Common myeloid progenitor, CD34-positive (primary cell): Measurements from ENCODE around the gene SUGCT.

Experiments
- CTCF ChIA-PET: fragments of 350-600 bp; sonication (Branson Sonifier 250); formaldehyde crosslinking; loops from one replicate; lab custom pipeline; 2021; ENCODE audit warnings: antibody characterized with exemption; lab: Charles Lee
- POLR2A ChIA-PET: fragments of 350-600 bp; sonication (Branson Sonifier 250); formaldehyde crosslinking; loops from one replicate; lab custom pipeline; 2021; ENCODE audit warnings: antibody characterized with exemption; lab: Charles Lee
- DNase-seq, 3 donors: peaks; one replicate each; pipeline versions ENCODE4 v3.0.0 to v3.0.0-alpha.2; 2013
- H3K27ac ChIP-seq, 2 experiments: 1 replicate in 1 of 2; 2 replicates in 1 of 2; pipeline ENCODE4 v1.7.0; 2013; ENCODE audit warnings: inconsistent platforms in 2 of 2, low read length in 2 of 2, mild to moderate bottlenecking in 2 of 2, low read depth in 1 of 2, moderate library complexity in 1 of 2; ENCODE audit not compliant: severe bottlenecking in 2 of 2, insufficient read depth in 1 of 2, poor library complexity in 1 of 2
- H3K27me3 ChIP-seq, 5 experiments: replicated peaks in 2 of 5; 1 replicate in 3 of 5; 2 replicates in 2 of 5; pipeline versions ENCODE4 v1.6.1 to v1.7.0; 2013; ENCODE audit warnings: low read length in 4 of 5, mild to moderate bottlenecking in 2 of 5, moderate library complexity in 2 of 5, inconsistent platforms in 1 of 5; ENCODE audit not compliant: insufficient read depth in 5 of 5, control insufficient read depth in 4 of 5
- H3K36me3 ChIP-seq, 4 experiments: 1 replicate in 2 of 4; 2 replicates in 2 of 4; pipeline versions ENCODE4 v1.6.1 to v1.7.0; 2013; ENCODE audit warnings: low read length in 3 of 4, control low read depth in 1 of 4, mild to moderate bottlenecking in 1 of 4; ENCODE audit not compliant: control insufficient read depth in 4 of 4, insufficient read depth in 4 of 4
- H3K4me1 ChIP-seq, 4 experiments: 1 replicate in 3 of 4; 2 replicates in 1 of 4; pipeline versions ENCODE4 v1.6.1 to v1.7.1; 2013; ENCODE audit warnings: low read length in 3 of 4, mild to moderate bottlenecking in 3 of 4, control low read depth in 1 of 4, inconsistent platforms in 1 of 4, moderate library complexity in 1 of 4; ENCODE audit not compliant: control insufficient read depth in 4 of 4, insufficient read depth in 4 of 4; ENCODE audit errors: control extremely low read depth in 1 of 4
- H3K4me3 ChIP-seq, 7 experiments: 1 replicate in 4 of 7; 2 replicates in 3 of 7; pipeline versions ENCODE4 v1.5.1 to v1.7.0; 2013; ENCODE audit warnings: mild to moderate bottlenecking in 7 of 7, low read length in 6 of 7, moderate library complexity in 6 of 7, inconsistent platforms in 2 of 7, low read depth in 2 of 7, control low read depth in 1 of 7; ENCODE audit not compliant: insufficient read depth in 4 of 7, control insufficient read depth in 1 of 7; ENCODE audit errors: extremely low read depth in 1 of 7
- H3K9me3 ChIP-seq, 5 experiments: 1 replicate in 4 of 5; 2 replicates in 1 of 5; pipeline versions ENCODE4 v1.6.1 to v1.7.1; 2013; ENCODE audit warnings: low read length in 4 of 5, mild to moderate bottlenecking in 2 of 5, inconsistent platforms in 1 of 5, low read depth in 1 of 5, moderate library complexity in 1 of 5; ENCODE audit not compliant: control insufficient read depth in 4 of 5, insufficient read depth in 2 of 5; ENCODE audit errors: control extremely low read depth in 1 of 5
- WGBS: methylation state at CpG from one replicate; pipeline ENCODE4 v1.1.5; 2013; ENCODE audit not compliant: insufficient coverage; 5-methylcytosine and 5-hydroxymethylcytosine counted together

Gene SUGCT

GRCh38 chr7:40800771-40801170 lies 666.0 kb downstream of the SUGCT start:
- no peak for DNase-seq
- H3K4me3 ChIP-seq: no peak overlapping the region
- no peaks in the 10 kb centered on the region for H3K9me3 ChIP-seq
- ChIA-PET CTCF (no interaction called here), POLR2A (no interaction called here)
- no peaks in the 10 kb centered on the region for H3K27me3 ChIP-seq
- peaks cover 0 to 6% (median 0%) of the 10 kb centered on the region in 4 experiments for H3K4me1 ChIP-seq
- no peaks in the 10 kb centered on the region for H3K36me3 ChIP-seq
- H3K27ac ChIP-seq: no peak overlapping the region

GRCh38 chr7:40802497-40802896 lies 667.7 kb downstream of the SUGCT start:
- POLR2A ChIA-PET: no interaction called here
- Histone ChIP-seq H3K9me3 (no peaks in the 10 kb centered on the region), H3K27me3 (no peaks in the 10 kb centered on the region), H3K4me1 (peaks cover 0 to 6% (median 0%) of the 10 kb centered on the region in 4 experiments), H3K27ac (no peak overlapping the region), H3K4me3 (no peak overlapping the region), H3K36me3 (no peaks in the 10 kb centered on the region)
- 100% methylated on average over 1 of the region's 3 CpGs for WGBS
- peak in 1 of 3 donors; percentile 1 for DNase-seq
- CTCF ChIA-PET: interaction anchor here (1.0 kb wide), 1 partner anchor 894 kb away, joined by 3 read pairs; no protein-coding TSS in a partner anchor

GRCh38 chr7:40804477-40805215 lies 669.8 kb downstream of the SUGCT start:
- Histone ChIP-seq H3K9me3 (no peaks in the 10 kb centered on the region), H3K4me1 (peaks cover 0 to 6% (median 0%) of the 10 kb centered on the region in 4 experiments), H3K27me3 (no peaks in the 10 kb centered on the region), H3K27ac (no peak overlapping the region), H3K36me3 (no peaks in the 10 kb centered on the region), H3K4me3 (no peak overlapping the region)
- 92% methylated on average over 4 of the region's 6 CpGs for WGBS
- ChIA-PET CTCF (interaction anchor here (0.7 kb wide), 1 partner anchor 11 kb away, joined by 3 read pairs; no protein-coding TSS in a partner anchor), POLR2A (no interaction called here)
- DNase-seq: no peak

- H3K27me3 ChIP-seq: no peaks in the 10 kb centered on the region
- no peak for DNase-seq
- no peak overlapping the region for H3K27ac ChIP-seq
- H3K4me3 ChIP-seq: no peak overlapping the region
- H3K36me3 ChIP-seq: no peaks in the 10 kb centered on the region
- POLR2A ChIA-PET: no interaction called here
- H3K9me3 ChIP-seq: no peaks in the 10 kb centered on the region
- H3K4me1 ChIP-seq: peaks cover 0 to 6% (median 0%) of the 10 kb centered on the region in 4 experiments
- CTCF ChIA-PET: interaction anchor here (0.7 kb wide), 1 partner anchor 12 kb away, joined by 3 read pairs; no protein-coding TSS in a partner anchor
Measured at GRCh38 chr7:40805361-40805760, 670.6 kb downstream of the SUGCT start.

GRCh38 chr7:40808378-40808942 lies 673.7 kb downstream of the SUGCT start:
- DNase-seq: no peak
- POLR2A ChIA-PET: no interaction called here
- no peak overlapping the region for H3K4me3 ChIP-seq
- no peaks in the 10 kb centered on the region for H3K4me1 ChIP-seq
- no peak overlapping the region for H3K27ac ChIP-seq
- CTCF ChIA-PET: no interaction called here
- H3K36me3 ChIP-seq: no peaks in the 10 kb centered on the region
- no peaks in the 10 kb centered on the region for H3K27me3 ChIP-seq
- peaks cover 0 to 4% (median 0%) of the 10 kb centered on the region in 5 experiments for H3K9me3 ChIP-seq

GRCh38 chr7:40810274-40810673 lies 675.5 kb downstream of the SUGCT start:
- no CpG with 5 or more reads among the region's 1 CpG for WGBS
- peaks cover 0 to 5% (median 0%) of the 10 kb centered on the region in 5 experiments for H3K9me3 ChIP-seq
- POLR2A ChIA-PET: no interaction called here
- H3K36me3 ChIP-seq: no peaks in the 10 kb centered on the region
- no peak overlapping the region for H3K27ac ChIP-seq
- no peaks in the 10 kb centered on the region for H3K27me3 ChIP-seq
- CTCF ChIA-PET: no interaction called here
- no peak for DNase-seq
- no peak overlapping the region for H3K4me3 ChIP-seq
- H3K4me1 ChIP-seq: no peaks in the 10 kb centered on the region

GRCh38 chr7:40811666-40812065 lies 676.9 kb downstream of the SUGCT start:
- DNase-seq: no peak
- Histone ChIP-seq H3K9me3 (peaks cover 0 to 8% (median 0%) of the 10 kb centered on the region in 5 experiments), H3K27ac (no peak overlapping the region), H3K27me3 (no peaks in the 10 kb centered on the region), H3K4me1 (no peaks in the 10 kb centered on the region), H3K36me3 (no peaks in the 10 kb centered on the region), H3K4me3 (peak overlapping the region in 1 of 7 experiments; percentile 19)
- ChIA-PET POLR2A (no interaction called here), CTCF (no interaction called here)
- WGBS: no CpG with 5 or more reads among the region's 1 CpG
